Keratinocyte (primary cell): ENCODE measurements around the gene MTX2.

Source experiments
- CTCF ChIP-seq, 3 experiments: IDR thresholded peaks in 1 of 3; conservative IDR thresholded peaks in 1 of 3; optimal IDR thresholded peaks in 1 of 3; 2 replicates in 2 of 3; 3 replicates in 1 of 3; pipeline versions ENCODE3 to v1.5.1; 2011; ENCODE audit warnings: low read length in 3 of 3, mild to moderate bottlenecking in 3 of 3, moderate library complexity in 2 of 3, control low read depth in 1 of 3, inconsistent platforms in 1 of 3; ENCODE audit not compliant: insufficient read depth in 2 of 3; ENCODE audit errors: extremely low read depth in 1 of 3
- EZH2 ChIP-seq: IDR thresholded peaks from one replicate; pipeline ENCODE4 v1.6.1; 2012; ENCODE audit warnings: inconsistent platforms, mild to moderate bottlenecking, low read length, moderate library complexity

- no peak for TF ChIP-seq CTCF (optimal IDR thresholded peaks at IDR 0.05 in 1 of 3, IDR thresholded peaks at IDR 0.05 in 1 of 3, conservative IDR thresholded peaks at IDR 0.05 in 1 of 3; ENCODE audit: extremely low read depth in 1 of 3, insufficient read depth in 2 of 3, low read length in 3 of 3)
- no peak for TF ChIP-seq EZH2
These were observed 116.6 kb downstream of the MTX2 start for GRCh38 chr2:176385838-176386237.
